ENCODE data around the gene PTPRD.
"Not testable (repeated sequence)": the region's sequence is repeated elsewhere in the genome, so short reads cannot be mapped to it uniquely, and the experiment has no call there.

The PTPRD gene

DNA sequence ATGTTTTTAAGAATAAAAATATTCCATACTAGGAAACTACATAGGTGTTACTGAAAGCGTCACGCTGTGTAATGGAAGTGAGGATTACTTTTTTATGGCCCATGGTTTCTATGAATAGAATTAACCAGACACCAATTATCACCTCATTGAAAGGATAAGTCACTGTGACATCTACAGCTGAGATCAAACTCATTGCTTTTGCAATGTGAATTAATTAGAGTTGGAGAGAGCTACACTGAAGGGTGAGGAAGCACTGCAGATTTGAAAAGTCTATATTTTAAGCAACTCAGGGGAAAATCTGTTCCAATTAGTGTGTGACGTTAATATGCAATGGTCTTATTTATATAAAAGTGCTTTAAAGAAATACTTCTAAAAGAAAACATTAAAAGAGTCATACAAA lies 1513.2 kb downstream of the PTPRD start:
- DNase-seq: peak; percentile 7

DNA sequence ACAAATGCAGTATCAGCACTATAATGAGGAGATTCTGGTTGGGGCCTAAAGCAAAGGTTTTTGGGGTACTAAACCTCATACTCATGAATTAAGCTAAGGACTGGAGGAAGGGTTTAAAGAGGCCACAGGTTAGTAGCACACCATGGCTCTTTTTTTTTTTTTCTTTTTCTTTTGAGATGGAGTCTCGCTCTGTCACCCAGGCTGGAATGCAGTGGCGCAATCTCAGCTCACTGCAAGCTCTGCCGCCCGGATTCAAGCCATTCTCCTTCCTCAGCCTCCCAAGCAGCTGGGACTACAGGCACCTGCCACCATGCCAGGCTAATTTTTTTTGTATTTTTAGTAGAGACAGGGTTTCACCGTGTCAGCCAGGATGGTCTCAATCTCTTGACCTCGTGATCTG lies 1515.5 kb downstream of the PTPRD start:
- DNase-seq: not testable (repeated sequence)

DNA sequence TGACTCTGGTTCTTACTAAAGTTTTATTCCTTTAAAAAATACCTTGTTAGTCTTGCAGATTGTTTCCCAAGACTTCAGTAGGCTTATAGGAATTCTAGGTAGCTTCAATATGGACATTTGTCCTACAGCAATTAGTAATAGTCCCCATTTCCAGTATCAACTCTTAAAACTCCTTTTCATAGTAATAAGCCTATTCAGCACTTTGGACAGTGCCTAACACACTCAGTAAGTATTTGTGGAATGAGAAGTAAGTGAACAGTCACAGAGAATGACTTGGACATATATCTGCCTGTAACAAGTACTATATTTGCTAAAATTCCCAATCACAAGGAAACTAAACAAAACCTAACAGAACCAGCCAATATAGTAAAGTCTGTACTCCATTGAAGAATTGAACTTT lies 1521.4 kb downstream of the PTPRD start:
- no peak for DNase-seq

DNA sequence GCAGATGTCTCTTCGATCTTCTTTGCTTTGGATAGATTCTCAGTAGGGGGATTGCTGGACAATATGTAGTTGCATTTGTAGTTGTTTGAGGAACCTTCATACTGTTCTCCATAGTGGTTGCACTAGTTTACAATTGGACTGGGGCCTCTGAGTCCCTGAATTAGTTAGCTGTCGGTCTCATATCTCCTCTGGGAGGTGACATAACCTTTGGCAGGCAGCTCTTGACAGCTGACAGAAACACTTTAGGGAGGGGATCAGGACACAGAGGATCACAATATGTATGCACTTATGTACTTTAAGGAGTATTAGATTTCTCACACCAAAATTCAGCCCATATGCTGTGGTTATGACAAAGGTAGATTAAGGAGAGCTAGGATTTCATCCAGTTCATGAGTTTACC lies 1533.3 kb downstream of the PTPRD start:
- DNase-seq: no peak

DNA sequence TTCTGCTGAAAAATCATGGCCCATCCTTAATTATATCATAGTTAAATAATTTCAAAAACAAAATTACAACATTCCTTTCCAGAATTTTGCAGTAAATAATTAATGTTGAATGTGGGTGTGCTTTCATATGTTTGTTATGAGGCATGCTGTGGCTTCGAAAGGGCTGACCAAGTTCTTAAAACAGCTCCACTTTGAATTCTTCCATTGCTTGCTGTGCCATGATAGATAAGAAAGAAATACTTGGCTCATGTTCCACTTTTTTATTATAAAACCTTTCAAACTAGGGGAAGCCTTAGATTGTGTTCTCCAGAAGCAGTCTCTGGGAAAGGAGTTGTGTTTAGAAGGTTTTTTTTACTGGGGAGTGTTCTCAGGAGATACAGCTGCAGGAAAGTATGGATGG lies 1534.5 kb downstream of the PTPRD start:
- no peak for DNase-seq

DNA sequence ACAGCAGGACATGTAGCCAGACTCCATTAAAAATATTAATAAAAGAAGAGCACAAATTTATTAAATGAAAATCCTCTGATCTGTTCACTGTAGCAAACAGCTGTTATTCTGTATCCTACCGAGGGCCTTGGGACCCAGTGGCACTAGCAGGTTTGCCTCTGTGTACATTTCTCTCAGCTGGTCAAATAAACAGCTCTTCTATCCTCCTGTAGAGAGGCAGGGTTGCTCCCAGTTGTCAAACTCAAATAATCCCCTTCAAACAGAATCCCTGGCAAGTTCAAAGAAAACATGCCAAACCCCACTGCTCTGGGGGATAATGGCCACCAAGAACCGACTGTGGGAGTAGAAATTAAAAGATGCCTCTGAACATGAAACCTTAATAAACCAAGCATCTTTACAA lies 1551.2 kb downstream of the PTPRD start:
- DNase-seq: peak; percentile 85

DNA sequence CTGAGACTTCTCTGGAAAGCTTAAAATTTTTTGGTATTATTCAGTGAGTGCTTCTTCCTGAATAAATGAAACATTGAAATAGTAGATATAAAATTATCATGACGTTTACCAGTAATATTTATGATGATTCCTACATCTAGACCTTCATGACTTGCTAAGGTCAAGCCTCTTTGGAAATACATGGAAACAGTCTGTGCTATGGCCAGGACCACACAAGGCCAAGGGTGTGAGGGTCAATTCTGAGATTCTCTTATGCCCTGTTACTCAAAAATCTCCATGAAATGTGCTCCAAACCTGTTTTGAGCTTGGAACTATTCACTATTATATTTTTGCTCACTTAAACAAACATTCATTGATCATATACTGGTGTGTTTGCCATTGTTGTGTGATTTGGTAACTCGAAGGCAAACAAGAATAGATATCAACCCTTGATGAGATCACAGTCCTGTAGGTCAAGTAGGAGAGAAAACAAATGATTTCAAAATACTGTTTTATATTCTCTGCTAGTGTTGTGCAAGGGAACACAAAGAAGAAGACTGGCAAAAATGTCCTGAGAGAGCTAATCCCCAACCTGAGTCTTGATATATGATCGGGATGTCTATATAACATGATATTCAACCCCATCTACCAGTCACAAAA lies 1558.3 kb downstream of the PTPRD start:
- no peak for DNase-seq

DNA sequence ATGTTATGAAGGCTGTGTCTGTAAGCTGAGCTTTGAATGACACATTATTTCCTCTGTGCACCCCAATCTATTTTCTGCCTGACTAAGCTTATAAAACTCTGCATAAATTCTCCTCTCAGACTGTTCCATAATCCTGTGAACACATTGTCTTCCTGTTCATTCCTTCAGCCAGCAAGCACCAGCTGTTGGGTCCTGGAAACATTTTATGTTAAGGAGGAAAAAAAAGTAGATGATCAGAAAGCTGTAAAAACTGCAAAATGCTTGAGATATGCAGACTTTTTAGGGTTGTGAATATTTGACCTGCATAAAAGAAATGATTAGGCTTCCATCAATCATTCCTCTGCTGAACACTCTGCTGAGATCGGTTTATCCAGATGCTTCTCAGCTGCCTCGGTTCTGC lies 1567.2 kb downstream of the PTPRD start:
- no peak for DNase-seq

DNA sequence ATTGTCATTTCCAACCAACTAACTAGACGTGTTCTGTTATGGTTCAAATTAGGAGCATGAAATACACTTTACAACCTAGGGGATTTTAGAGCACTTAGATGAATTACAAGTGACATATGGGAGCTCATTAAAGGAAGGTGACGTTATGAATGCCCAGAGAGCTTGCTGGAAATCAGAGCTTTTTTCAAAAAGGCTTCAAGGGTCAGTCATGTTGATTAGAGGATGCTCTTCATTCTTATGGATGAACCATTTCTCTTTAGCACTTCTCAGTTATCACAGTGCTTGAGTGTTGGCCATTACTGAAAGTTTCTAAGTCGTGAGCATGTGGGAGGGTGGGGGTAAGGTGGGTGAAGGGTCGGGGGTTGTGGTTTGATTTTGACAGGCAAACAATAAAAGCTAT lies 1567.7 kb downstream of the PTPRD start:
- no peak for DNase-seq

DNA sequence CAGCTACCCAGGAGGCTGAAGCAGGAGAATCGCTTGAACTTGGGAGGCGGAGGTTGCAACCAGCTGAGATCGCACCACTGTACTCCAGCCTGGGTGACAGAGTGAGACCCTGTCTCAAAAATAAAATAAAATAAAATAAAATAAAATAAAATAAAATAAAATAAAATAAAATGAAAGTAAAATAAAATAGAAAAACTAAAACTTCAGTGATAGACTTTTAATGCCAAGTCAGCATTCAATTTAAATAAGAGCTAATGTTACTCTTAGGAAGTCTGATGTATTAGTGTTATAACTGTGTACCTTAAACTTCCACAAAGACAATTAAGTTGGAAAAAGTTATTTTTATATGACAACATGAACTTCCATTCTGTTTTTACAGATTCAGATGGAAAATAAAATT lies 1569.0 kb downstream of the PTPRD start:
- DNase-seq: not testable (repeated sequence)

DNA sequence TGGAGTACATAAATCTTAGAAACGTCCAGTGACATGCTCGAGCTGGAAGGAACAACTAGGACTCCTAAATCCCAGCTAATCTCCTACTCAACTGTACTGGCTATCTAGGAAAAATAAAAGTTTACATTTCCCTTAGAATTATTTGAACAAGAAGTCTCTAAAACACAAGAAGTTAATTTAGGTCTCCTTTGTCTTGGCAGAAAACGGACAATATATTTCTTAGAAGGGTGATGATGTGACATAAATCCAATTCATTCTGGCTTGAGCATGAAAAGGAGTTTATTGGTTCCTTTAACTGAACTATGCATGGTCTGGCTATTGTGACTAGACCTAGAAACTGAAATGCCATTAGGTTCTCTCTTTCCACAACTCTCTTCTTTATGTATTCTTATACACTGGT lies 1571.0 kb downstream of the PTPRD start:
- DNase-seq: no peak

DNA sequence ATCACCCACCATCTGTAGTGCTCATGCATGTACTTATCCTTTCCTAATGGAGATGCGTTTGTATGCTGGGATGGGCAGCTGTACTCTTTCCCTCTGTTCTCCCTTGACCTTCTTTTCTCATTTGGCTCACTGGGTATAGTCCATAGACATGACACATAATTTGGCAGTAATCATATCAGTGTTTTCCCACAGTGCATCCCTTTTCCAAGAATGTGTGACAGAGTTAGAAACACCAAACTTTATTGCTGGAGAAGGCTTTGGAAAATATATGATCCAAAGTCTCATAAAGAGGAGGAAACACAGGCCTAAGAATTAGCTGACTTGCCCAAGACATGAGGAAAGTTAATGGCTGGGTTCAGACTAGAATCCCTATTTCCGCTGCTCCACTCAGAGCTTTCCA lies 1579.8 kb downstream of the PTPRD start:
- DNase-seq: no peak

DNA sequence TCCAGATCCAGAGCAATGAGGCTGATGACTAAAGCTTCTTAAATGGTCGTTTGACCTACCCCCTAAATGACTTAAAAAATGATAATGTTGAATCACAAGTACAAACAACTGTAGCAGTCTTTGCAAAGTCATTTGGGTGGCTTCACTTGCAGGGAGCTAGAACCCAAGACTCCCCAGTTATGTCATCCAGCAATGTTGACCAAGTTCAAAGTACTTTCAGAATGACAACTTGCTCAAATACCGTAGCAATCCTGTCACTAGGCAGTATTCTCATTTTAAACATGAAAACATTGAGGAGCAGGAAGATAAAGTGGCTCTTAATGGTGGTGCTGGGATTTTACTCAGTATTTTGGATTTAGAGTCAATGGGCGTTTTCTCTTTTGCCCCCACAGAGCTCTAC lies 1596.2 kb downstream of the PTPRD start:
- no peak for DNase-seq

DNA sequence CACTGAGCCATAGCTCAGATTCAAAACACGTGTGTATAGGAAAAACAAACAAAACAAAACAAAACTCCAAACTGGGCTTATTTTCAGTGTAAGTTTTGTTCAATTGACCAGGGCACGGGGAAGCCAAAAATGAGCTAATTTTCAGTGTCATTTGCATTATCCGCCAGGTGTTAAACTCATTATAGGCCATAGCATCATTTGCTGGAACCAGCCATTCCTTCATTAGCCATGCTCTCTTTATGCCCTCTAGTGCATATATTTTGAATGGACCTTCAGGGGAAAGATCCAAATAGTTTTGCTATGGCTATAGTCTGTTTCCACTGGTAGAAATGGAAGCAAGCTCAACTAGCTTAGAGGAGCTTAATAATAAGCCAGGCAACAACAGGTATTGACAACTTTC lies 1608.0 kb downstream of the PTPRD start:
- no peak for DNase-seq

DNA sequence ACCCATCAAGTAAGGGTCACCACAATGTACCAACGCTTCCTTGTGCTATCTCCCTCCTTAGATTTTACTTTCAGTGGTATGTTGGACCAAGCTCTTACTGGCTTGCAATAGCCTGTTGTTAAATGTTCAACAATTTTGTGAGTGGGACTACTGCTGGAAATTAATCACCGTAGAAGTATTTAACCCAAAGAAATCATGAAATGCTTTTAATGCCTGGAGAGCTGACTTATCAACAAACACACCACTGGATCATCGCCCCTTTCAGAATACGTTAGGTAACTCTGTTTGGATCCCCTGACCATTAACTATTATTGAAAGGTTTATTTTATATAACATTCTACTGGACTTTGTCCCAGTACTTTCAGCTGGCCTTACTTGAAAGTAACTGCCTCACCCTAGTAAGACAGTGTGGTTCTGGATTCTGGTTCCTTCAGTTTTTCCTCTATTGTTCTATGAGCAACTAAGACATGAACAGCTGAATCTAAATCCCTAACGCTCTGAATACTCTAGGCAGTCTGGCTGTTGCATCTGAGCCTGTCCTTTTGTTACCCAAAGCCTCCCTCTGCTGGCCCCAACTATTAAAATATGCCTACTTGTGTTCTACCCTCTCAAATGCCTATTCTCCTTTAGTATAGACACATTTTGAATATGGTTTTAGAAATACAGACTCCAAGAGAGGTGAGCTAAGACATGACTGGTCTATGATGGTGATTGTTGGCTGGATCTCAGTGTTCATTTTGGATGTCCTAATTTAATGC lies 1609.8 kb downstream of the PTPRD start:
- peak; percentile 3 for DNase-seq

DNA sequence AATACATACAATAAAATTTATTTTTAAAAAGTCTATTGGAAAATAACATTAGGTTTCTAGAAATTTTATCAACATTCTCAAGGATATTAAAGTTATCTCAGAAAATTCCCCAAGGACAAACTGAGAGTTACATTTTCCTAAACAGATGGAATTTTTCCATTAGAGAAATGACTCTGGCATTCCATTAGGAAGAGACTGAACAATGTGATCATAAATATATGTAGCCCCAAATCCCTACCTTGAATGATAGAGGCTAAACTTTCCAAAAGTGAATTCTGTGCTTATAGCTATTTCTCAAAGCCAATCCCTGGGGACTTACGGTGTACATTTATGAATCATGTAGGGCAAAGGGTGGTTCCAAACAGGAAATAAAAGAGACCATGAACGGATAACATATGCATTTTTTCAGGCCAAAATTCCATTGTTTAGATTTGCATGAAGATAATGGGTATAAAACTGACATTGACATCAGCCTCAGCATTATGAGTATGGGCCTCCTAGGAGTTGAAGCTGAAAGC lies 1632.2 kb downstream of the PTPRD start:
- DNase-seq: no peak

DNA sequence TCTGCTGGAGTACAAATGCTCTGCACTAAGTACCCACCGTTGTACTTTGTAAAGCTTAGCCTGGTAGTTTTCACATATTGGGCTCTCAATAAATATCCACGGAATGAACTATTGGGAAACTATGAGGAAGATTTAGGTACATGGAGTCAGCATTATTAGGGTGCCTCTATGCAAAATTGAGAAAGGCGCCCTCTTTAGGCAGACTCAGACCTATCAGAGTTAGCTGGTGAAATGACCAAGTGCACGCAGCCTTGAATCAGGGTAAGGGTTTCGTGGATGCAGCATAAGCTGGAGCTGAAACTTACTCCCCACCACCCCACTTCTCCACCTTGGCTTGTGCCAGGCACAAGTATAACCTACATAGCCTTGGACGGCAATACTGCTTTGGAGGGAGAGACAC lies 1634.5 kb downstream of the PTPRD start:
- no peak for DNase-seq

DNA sequence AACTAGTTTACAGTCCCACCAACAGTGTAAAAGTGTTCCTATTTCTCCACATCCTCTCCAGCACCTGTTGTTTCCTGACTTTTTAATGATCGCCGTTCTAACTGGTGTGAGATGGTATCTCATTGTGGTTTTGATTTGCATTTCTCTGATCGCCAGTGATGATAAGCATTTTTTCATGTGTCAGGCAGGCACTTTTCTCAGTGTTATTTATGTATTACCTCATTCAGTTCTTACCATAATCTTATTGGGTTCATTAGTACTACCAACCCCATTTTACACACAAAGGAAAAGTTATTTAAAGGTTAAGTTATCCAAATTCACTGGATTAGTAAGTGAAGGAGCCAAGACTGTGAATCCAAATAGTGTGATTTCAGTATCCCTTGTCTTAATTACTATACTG lies 1644.5 kb downstream of the PTPRD start:
- DNase-seq: not testable (repeated sequence)

DNA sequence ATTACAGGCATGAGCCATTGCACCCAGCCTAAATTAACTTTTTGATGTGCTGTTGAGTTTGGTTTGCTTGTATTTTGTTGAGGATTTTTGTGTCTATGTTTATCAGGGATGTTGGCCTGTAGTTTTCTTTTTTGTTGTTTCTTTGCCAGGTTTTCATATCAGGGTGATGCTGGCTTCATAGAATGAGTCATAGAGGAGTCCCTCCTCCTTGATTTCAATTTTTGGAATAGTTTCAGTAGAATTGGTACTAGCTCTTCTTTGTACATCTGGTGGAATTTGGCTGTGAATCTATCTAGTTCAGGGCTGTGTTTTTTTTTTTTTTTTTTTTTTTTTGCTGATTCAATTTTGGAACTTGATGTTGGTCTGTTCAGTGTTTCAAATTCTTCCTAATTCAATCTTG lies 1648.9 kb downstream of the PTPRD start:
- no peak for DNase-seq

DNA sequence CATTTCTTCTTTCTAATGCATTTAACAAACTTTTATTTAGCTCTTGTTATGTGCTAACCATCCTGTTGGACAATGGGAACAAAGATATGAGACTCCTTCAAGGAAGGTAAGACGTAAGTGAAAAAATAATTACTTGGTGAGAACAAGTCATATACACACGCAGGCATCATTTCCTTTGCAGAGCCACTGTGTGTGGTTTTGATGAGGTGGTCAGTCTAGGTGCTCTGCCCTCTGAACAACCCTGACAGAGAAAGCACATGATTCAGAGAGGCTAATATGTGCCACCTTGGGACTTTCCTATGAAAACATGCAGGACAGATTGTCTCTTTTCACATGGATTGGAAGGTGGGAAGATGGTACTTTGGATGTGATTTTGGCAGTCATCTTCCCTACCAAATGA lies 1650.7 kb downstream of the PTPRD start:
- DNase-seq: no peak

DNA sequence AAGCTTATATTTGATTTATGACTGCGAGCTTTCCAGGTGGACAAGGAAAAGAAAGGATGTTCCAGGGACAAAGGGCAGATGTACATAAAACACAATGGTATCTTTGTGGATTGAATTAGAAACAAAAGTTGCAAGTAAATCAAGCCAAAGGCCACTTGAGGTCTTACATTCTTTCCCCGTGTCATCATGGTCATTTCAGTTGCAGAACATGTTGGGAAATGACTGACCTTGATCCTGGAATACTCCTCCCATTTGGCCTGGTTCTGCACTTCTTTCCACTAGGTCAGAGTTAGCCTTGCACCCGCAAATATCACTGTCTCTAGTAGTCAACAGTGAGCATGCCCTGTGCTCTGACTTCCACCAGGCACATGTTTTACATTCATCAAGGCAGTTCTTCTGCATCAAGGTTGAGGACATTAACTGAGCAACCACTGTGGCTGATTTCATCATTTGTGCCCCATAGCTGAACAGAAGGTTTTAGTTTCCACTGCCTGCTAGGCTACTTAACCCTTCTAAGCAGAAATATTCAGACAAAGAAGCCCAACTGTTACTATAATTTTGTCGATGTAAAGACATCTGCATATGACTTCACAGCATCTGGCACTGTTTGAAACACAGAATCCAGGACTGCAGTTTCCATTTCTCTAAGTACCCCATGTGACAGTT lies 1651.5 kb downstream of the PTPRD start:
- no peak for DNase-seq

DNA sequence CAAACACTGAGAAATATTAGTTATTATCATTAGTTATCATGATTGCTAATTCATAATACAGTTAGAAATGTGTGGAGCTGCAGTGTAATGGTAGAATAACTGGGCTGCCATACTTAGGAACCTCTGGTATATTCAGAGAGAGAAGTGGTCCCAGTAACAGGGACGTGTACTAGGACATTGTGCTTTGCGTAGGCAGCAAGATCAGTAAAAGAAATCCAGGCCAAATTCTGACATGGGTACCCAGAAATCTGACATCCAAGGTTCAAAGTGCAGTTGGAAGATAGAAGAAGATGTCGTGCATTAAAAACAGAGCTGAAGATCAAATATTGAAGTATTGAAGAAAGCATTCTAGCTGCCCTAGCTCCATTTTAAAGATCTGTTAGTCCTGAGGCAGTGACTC lies 1652.5 kb downstream of the PTPRD start:
- DNase-seq: no peak

DNA sequence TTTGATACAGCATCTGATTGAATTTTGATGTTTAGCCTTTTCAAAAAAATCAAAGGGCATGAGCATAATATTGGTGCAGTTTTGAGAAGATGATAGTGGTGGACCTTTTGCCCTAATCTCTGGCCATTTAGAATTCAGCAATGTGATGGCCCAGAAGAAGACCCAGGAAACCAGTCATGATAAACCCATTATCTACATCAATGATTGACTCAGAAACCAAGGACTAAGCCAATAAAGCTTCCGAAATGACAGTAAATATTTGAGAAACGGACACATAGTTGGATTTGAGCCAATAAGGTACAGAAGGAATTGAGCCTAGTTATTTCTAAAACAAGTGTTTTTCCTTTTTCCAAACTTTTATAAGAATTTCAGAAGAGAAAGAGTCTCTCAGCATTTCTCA lies 1654.4 kb downstream of the PTPRD start:
- DNase-seq: no peak

DNA sequence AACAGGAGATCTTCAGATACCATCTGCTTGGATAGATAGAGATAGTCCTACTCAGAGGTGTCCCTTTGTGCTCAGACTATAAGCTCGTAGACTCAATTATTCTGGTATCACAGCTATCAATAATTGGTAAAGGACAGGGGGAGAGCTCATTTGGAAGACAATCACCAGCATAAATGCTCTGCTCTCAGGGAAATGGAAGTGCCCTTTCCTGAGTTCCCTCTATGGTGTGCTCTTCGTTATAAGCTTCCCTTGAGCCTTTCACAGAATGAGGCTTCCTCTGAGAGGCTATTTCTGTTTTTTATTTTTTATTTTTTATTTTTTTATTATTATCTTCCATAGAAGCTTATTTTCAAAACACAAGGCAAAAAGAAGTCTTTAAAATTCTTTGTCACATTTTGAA lies 1657.5 kb downstream of the PTPRD start:
- no peak for DNase-seq
